ENCODE measurements around the gene ITGA8. TPM values are rescaled to one million over a fixed set of nuclear protein-coding genes. Genes with fewer than 3 reads are reported as not detected.

The ITGA8 gene
- total RNA-seq, 1 experiment from 2014 or later: not detected

DNA sequence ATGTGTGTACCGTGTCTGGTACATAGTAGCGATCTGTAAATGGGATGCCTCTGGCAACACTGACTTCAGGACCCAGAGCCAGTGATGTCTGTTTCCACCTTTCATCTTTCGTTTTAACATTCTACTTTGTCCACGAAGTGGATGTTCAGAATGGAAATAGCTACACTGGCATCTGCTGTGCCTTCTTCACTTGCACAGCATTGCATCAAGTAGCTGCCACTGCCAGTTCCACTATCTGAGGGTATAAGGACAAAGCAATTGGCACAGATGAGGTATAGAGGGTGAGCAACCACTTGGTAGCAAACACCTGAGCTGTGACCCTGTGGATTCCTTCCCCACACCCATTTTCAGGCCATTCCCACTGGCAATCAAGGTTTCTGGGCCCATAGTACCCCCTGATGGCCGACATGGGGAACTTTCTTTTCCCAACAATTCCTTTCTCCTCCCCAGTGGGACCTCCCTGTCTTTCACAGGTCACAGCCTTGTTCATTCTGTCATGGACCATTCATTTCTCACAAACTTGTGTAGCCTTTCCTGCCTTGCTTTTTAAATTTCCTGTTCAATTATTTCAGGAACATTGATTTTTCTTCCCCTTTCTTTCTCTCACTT, 4.0 kb downstream of the ITGA8 start:
- H3K4me1 ChIP-seq (ENCODE audit: insufficient read depth, low read length, poor library complexity, severe bottlenecking): no peaks in the 10 kb centered on the region
- no peaks in the 10 kb centered on the region for H3K36me3 ChIP-seq (ENCODE audit: insufficient read depth, low read length, poor library complexity, severe bottlenecking)
- DNase-seq (ENCODE audit: low spot score): peak; percentile 35
- BruUV-seq (replicated peaks): no TSS peak
- H3K27me3 ChIP-seq (replicated peaks; ENCODE audit: insufficient read depth, low read depth, low read length, poor library complexity): peaks cover 58% of the 10 kb centered on the region
- no peak overlapping the region for H3K4me3 ChIP-seq (ENCODE audit: low read depth, low read length, poor library complexity, severe bottlenecking)
- intact Hi-C loops (cut with micrococcal nuclease; ENCODE audit: unreplicated experiment): loop anchor here (1.0 to 5.0 kb wide), 2 partner anchors 68 to 281 kb away; no protein-coding TSS in a partner anchor
- ChIA-PET POLR2A (ENCODE audit: low non-redundant PET) (no interaction called here), CTCF (interaction anchor here (0.6 to 1.8 kb wide), 3 partner anchors 10 to 130 kb away, joined by 3 to 15 read pairs (median 5); no protein-coding TSS in a partner anchor)
- no peak overlapping the region for H3K27ac ChIP-seq (ENCODE audit: low read depth, low read length, poor library complexity, severe bottlenecking)
- TF ChIP-seq, protein P1, sequence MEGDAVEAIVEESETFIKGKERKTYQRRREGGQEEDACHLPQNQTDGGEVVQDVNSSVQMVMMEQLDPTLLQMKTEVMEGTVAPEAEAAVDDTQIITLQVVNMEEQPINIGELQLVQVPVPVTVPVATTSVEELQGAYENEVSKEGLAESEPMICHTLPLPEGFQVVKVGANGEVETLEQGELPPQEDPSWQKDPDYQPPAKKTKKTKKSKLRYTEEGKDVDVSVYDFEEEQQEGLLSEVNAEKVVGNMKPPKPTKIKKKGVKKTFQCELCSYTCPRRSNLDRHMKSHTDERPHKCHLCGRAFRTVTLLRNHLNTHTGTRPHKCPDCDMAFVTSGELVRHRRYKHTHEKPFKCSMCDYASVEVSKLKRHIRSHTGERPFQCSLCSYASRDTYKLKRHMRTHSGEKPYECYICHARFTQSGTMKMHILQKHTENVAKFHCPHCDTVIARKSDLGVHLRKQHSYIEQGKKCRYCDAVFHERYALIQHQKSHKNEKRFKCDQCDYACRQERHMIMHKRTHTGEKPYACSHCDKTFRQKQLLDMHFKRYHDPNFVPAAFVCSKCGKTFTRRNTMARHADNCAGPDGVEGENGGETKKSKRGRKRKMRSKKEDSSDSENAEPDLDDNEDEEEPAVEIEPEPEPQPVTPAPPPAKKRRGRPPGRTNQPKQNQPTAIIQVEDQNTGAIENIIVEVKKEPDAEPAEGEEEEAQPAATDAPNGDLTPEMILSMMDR (conservative IDR thresholded peaks at IDR 0.05; ENCODE audit: low read depth, low read length): peak; percentile 62
- TF ChIP-seq EZH2 (IDR thresholded peaks at IDR 0.05; ENCODE audit: borderline replicate concordance, low read depth, low read length, poor library complexity, severe bottlenecking): no peak
- no peaks in the 10 kb centered on the region for H3K9me3 ChIP-seq (ENCODE audit: low read depth, low read length, poor library complexity, severe bottlenecking)

DNA sequence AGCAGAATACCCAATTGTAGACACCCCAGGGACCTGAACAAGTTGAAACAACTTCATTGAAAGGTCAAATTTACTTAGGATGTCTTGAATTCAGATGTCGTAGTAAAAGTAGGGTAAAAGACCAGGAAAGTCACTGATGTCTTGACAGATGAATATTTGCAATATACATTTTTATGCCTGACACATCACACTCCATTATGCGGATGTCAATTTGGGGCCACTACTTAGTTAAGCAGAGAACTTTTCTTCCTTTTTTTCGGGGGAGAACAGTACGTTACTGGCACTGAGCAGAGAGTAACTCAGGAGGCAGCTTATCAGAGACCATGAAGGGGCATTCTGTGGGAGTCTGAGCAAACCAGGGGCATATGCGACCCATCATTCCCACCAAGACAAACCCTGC, 4.9 kb downstream of the ITGA8 start:
- no TSS peak for BruUV-seq (replicated peaks)
- CTCF ChIA-PET: no interaction called here
- H3K4me1 ChIP-seq (ENCODE audit: insufficient read depth, low read length, poor library complexity, severe bottlenecking): no peaks in the 10 kb centered on the region
- no peak overlapping the region for H3K27ac ChIP-seq (ENCODE audit: low read depth, low read length, poor library complexity, severe bottlenecking)
- intact Hi-C loops (cut with micrococcal nuclease; ENCODE audit: unreplicated experiment): loop anchor here (1.0 to 5.0 kb wide), 2 partner anchors 68 to 281 kb away; no protein-coding TSS in a partner anchor
- no peaks in the 10 kb centered on the region for H3K9me3 ChIP-seq (ENCODE audit: low read depth, low read length, poor library complexity, severe bottlenecking)
- TF ChIP-seq EZH2 (IDR thresholded peaks at IDR 0.05; ENCODE audit: borderline replicate concordance, low read depth, low read length, poor library complexity, severe bottlenecking): no peak
- TF ChIP-seq, protein P1 (conservative IDR thresholded peaks at IDR 0.05; ENCODE audit: low read depth, low read length): no peak
- no peaks in the 10 kb centered on the region for H3K36me3 ChIP-seq (ENCODE audit: insufficient read depth, low read length, poor library complexity, severe bottlenecking)
- no peak overlapping the region for H3K4me3 ChIP-seq (ENCODE audit: low read depth, low read length, poor library complexity, severe bottlenecking)
- POLR2A ChIA-PET (ENCODE audit: low non-redundant PET): no interaction called here
- DNase-seq (ENCODE audit: low spot score): no peak
- H3K27me3 ChIP-seq (replicated peaks; ENCODE audit: insufficient read depth, low read depth, low read length, poor library complexity): peaks cover 49% of the 10 kb centered on the region

DNA sequence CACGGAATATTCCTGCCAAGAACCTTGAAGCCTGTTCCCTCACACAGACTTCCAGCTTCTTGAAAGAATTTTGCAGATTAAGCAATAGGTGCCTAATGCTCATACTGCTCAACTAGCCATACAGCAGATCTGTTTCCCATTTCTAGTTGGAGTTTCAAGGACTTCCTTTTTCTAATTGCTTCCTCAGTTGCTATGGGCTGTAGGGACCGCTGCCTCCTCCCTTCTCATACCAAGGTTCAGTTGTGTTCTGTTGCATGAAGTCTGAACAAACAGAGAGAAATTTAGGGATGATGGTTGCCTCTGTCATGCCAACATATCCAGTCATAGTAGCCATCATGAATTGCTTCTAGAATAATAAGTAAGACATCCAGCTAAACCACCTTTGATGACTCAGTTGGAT, 6.8 kb downstream of the ITGA8 start:
- intact Hi-C loops (cut with micrococcal nuclease; ENCODE audit: unreplicated experiment): no loop called here
- no peaks in the 10 kb centered on the region for H3K36me3 ChIP-seq (ENCODE audit: insufficient read depth, low read length, poor library complexity, severe bottlenecking)
- TF ChIP-seq, protein P1 (conservative IDR thresholded peaks at IDR 0.05; ENCODE audit: low read depth, low read length): no peak
- TF ChIP-seq EZH2 (IDR thresholded peaks at IDR 0.05; ENCODE audit: borderline replicate concordance, low read depth, low read length, poor library complexity, severe bottlenecking): no peak
- no peaks in the 10 kb centered on the region for H3K9me3 ChIP-seq (ENCODE audit: low read depth, low read length, poor library complexity, severe bottlenecking)
- ChIA-PET CTCF (interaction anchor here (0.6 kb wide), 1 partner anchor 16 kb away, joined by 21 read pairs; no protein-coding TSS in a partner anchor), POLR2A (ENCODE audit: low non-redundant PET) (no interaction called here)
- H3K27ac ChIP-seq (ENCODE audit: low read depth, low read length, poor library complexity, severe bottlenecking): no peak overlapping the region
- peaks cover 31% of the 10 kb centered on the region for H3K27me3 ChIP-seq (replicated peaks; ENCODE audit: insufficient read depth, low read depth, low read length, poor library complexity)
- DNase-seq (ENCODE audit: low spot score): no peak
- no peak overlapping the region for H3K4me3 ChIP-seq (ENCODE audit: low read depth, low read length, poor library complexity, severe bottlenecking)
- no TSS peak for BruUV-seq (replicated peaks)
- no peaks in the 10 kb centered on the region for H3K4me1 ChIP-seq (ENCODE audit: insufficient read depth, low read length, poor library complexity, severe bottlenecking)
